ENCODE data around the gene FAM169A. TPM values are rescaled to one million over a fixed set of nuclear protein-coding genes. Genes with fewer than 3 reads are reported as not detected.

FAM169A gene
- total and polyA plus RNA-seq, 10 of the 15 experiments (the other 5 are each of a cell fraction or from before 2014, with no cell fraction given), result 0.37 to 15.4 (median 4.7) TPM

DNA sequence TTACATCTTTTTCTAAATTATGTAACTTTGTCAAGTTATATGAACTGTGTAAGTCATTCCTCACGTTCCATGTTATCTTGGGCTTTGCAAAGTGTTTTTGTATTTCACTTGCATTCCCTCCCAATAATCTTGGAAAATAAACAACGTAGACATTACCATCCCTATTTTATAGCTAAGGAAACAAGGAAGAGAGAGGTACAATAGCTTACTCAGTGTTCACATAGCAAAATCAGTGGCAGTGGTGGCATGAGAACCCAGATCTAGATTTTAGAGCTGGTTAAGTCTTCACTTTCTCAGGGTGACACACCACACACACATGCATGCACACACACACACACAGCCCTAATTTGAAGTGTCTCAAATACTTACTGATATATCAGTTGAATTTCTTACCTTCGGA lies 65.0 kb downstream of the FAM169A start:
- Histone ChIP-seq H3K27me3 (replicated peaks in 1 of 2; ENCODE audit: control insufficient read depth in 2 of 2, insufficient read depth in 2 of 2, low read length in 1 of 2) (no peaks in the 10 kb centered on the region; a peak in 1 of 4 replicates), H3K4me2 (ENCODE audit: control insufficient read depth, insufficient read depth) (no peak overlapping the region), H3K27ac (ENCODE audit: control insufficient read depth, insufficient read depth) (no peak overlapping the region), H3K36me3 (ENCODE audit: control insufficient read depth in 2 of 2, insufficient read depth in 2 of 2, low read length in 1 of 2) (no peaks in the 10 kb centered on the region), H3K79me2 (ENCODE audit: control insufficient read depth, insufficient read depth, low read length) (no peaks in the 10 kb centered on the region), H2AFZ (ENCODE audit: control insufficient read depth, low read depth, low read length) (no peak overlapping the region), H3K4me1 (ENCODE audit: control insufficient read depth, insufficient read depth, low read length) (no peaks in the 10 kb centered on the region), H3K9me3 (replicated peaks; ENCODE audit: control insufficient read depth, insufficient read depth, low read length) (no peaks in the 10 kb centered on the region), H4K20me1 (ENCODE audit: control insufficient read depth, insufficient read depth) (no peaks in the 10 kb centered on the region), H3K4me3 (no peak overlapping the region), H3K9ac (ENCODE audit: control insufficient read depth, insufficient read depth, low read length) (no peak overlapping the region)
- ChIA-PET RAD21 (ENCODE audit: unreplicated experiment) (no interaction called here), CTCF (no interaction called here), POLR2A (no interaction called here), SMC1A (ENCODE audit: uncharacterized antibody, unreplicated experiment) (no interaction called here)
- intact Hi-C loops (cut with micrococcal nuclease; ENCODE audit: unreplicated experiment), result no loop called here
- in situ Hi-C loops (cut with MboI), result no loop called here
- ATAC-seq (no peak), DNase-seq (ENCODE audit: low read depth, low spot score) (no peak), FAIRE-seq (no peak)
- no TSS peak for BruUV-seq (replicated peaks)
- 27% methylated on average over 3 of the region's 3 CpGs for WGBS (ENCODE audit: insufficient coverage, insufficient replicate concordance, low lambda C conversion rate, missing lambda C conversion rate)
- no peak for TF ChIP-seq FOS (IDR thresholded peaks at IDR 0.05; ENCODE audit: borderline replicate concordance, extremely low read depth, insufficient read length)
- TF ChIP-seq CREM (IDR thresholded peaks at IDR 0.05; ENCODE audit: low read depth), result no peak
- TF ChIP-seq CBFB (IDR thresholded peaks at IDR 0.05; ENCODE audit: low read depth), result no peak
- no peak for TF ChIP-seq GATAD2B (conservative IDR thresholded peaks at IDR 0.05; ENCODE audit: low read depth)

GRCh38 chr5:74798977-74799911 lies 66.9 kb downstream of the FAM169A start:
- CTCF ChIA-PET, result interaction anchor here (1.2 kb wide), 1 partner anchor 40 kb away, joined by 3 read pairs; no protein-coding TSS in a partner anchor
- Histone ChIP-seq H3K4me3 (no peak overlapping the region), H3K36me3 (ENCODE audit: control insufficient read depth in 2 of 2, insufficient read depth in 2 of 2, low read length in 1 of 2) (no peaks in the 10 kb centered on the region), H3K4me1 (ENCODE audit: control insufficient read depth, insufficient read depth, low read length) (no peaks in the 10 kb centered on the region), H3K4me2 (ENCODE audit: control insufficient read depth, insufficient read depth) (no peak overlapping the region), H3K27ac (ENCODE audit: control insufficient read depth, insufficient read depth) (no peak overlapping the region), H3K79me2 (ENCODE audit: control insufficient read depth, insufficient read depth, low read length) (no peaks in the 10 kb centered on the region), H3K9me3 (replicated peaks; ENCODE audit: control insufficient read depth, insufficient read depth, low read length) (no peaks in the 10 kb centered on the region), H2AFZ (ENCODE audit: control insufficient read depth, low read depth, low read length) (no peak overlapping the region), H4K20me1 (ENCODE audit: control insufficient read depth, insufficient read depth) (no peaks in the 10 kb centered on the region), H3K27me3 (replicated peaks in 1 of 2; ENCODE audit: control insufficient read depth in 2 of 2, insufficient read depth in 2 of 2, low read length in 1 of 2) (no peaks in the 10 kb centered on the region; a peak in 1 of 4 replicates), H3K9ac (ENCODE audit: control insufficient read depth, insufficient read depth, low read length) (no peak overlapping the region)
- no peak for TF ChIP-seq RAD21 (IDR thresholded peaks at IDR 0.05; ENCODE audit: insufficient read depth, low read depth, low read length)
- no peak for TF ChIP-seq FOXM1 (IDR thresholded peaks at IDR 0.05; ENCODE audit: low read depth, low read length)
- no peak for TF ChIP-seq RUNX3 (IDR thresholded peaks at IDR 0.05; ENCODE audit: low read length)
- TF ChIP-seq RCOR1 (conservative IDR thresholded peaks at IDR 0.05; ENCODE audit: low read depth, low read length), result no peak
- TF ChIP-seq, protein P1, sequence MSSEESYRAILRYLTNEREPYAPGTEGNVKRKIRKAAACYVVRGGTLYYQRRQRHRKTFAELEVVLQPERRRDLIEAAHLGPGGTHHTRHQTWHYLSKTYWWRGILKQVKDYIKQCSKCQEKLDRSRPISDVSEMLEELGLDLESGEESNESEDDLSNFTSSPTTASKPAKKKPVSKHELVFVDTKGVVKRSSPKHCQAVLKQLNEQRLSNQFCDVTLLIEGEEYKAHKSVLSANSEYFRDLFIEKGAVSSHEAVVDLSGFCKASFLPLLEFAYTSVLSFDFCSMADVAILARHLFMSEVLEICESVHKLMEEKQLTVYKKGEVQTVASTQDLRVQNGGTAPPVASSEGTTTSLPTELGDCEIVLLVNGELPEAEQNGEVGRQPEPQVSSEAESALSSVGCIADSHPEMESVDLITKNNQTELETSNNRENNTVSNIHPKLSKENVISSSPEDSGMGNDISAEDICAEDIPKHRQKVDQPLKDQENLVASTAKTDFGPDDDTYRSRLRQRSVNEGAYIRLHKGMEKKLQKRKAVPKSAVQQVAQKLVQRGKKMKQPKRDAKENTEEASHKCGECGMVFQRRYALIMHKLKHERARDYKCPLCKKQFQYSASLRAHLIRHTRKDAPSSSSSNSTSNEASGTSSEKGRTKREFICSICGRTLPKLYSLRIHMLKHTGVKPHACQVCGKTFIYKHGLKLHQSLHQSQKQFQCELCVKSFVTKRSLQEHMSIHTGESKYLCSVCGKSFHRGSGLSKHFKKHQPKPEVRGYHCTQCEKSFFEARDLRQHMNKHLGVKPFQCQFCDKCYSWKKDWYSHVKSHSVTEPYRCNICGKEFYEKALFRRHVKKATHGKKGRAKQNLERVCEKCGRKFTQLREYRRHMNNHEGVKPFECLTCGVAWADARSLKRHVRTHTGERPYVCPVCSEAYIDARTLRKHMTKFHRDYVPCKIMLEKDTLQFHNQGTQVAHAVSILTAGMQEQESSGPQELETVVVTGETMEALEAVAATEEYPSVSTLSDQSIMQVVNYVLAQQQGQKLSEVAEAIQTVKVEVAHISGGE (CRISPR knock-in tag; IDR thresholded peaks at IDR 0.05), result no peak
- no peak for TF ChIP-seq PML (IDR thresholded peaks at IDR 0.05; ENCODE audit: low read length)
- TF ChIP-seq MYC (IDR thresholded peaks at IDR 0.05; ENCODE audit: insufficient read depth, insufficient read length, insufficient replicate concordance, low read length, severe bottlenecking), result no peak
- intact Hi-C loops (cut with micrococcal nuclease; ENCODE audit: unreplicated experiment), result no loop called here
- DNase-seq (ENCODE audit: low read depth, low spot score) (no peak), ATAC-seq (no peak), FAIRE-seq (no peak)
- SMC1A ChIA-PET (ENCODE audit: uncharacterized antibody, unreplicated experiment), result no interaction called here
- POLR2A ChIA-PET, result no interaction called here
- WGBS (ENCODE audit: insufficient coverage, insufficient replicate concordance, low lambda C conversion rate, missing lambda C conversion rate), result 46% methylated on average over 21 of the region's 21 CpGs
- in situ Hi-C loops (cut with MboI), result no loop called here
- RAD21 ChIA-PET (ENCODE audit: unreplicated experiment), result no interaction called here
- no TSS peak for BruUV-seq (replicated peaks)
